Dendritic cell treated with granulocyte-macrophage colony-stimulating factor and Interleukin-4, amounts not matched to agents 40 ng/mL and 50 ng/mL, for 4 days (primary cell): ENCODE data around the gene BTF3.
"Not testable (repeated sequence)": the region's sequence is repeated elsewhere in the genome, so short reads cannot be mapped to it uniquely, and the experiment has no call there.

ENCODE experiments used
- H3K27ac Mint-ChIP-seq: one replicate; pipeline ENCODE4 v1.8.0; 2022; ENCODE audit warnings: mild to moderate bottlenecking, mixed read lengths
- H3K27me3 Mint-ChIP-seq: one replicate; pipeline ENCODE4 v1.8.0; 2022; ENCODE audit warnings: mild to moderate bottlenecking, mixed read lengths
- H3K36me3 Mint-ChIP-seq: one replicate; pipeline ENCODE4 v1.8.0; 2022; ENCODE audit warnings: low read depth, mixed read lengths
- H3K4me1 Mint-ChIP-seq: one replicate; pipeline ENCODE4 v1.8.0; 2022; ENCODE audit warnings: low read depth, mixed read lengths
- H3K4me3 Mint-ChIP-seq: one replicate; pipeline ENCODE4 v1.8.0; 2022; ENCODE audit warnings: mild to moderate bottlenecking, moderate library complexity, mixed read lengths
- H3K9me3 Mint-ChIP-seq: one replicate; pipeline ENCODE4 v1.8.0; 2022; ENCODE audit warnings: mixed read lengths
- intact Hi-C: fragments of 100-400 bp; cut with micrococcal nuclease; formaldehyde crosslinking; loops from one replicate; pipeline ENCODE4 v1.15.0; 2022

BTF3 gene

GRCh38 chr5:73469878-73470277, 28.4 kb upstream of the BTF3 start:
- Mint-ChIP-seq H3K27me3 (peaks cover 31% of the 10 kb centered on the region), H3K4me3 (no peak overlapping the region), H3K27ac (no peak overlapping the region), H3K9me3 (no peaks in the 10 kb centered on the region), H3K36me3 (no peaks in the 10 kb centered on the region), H3K4me1 (no peaks in the 10 kb centered on the region)
- intact Hi-C loops: no loop called here

GRCh38 chr5:73471654-73472053, 26.6 kb upstream of the BTF3 start:
- Mint-ChIP-seq H3K27me3 (peaks cover 24% of the 10 kb centered on the region), H3K4me3 (no peak overlapping the region), H3K9me3 (no peaks in the 10 kb centered on the region), H3K27ac (no peak overlapping the region), H3K4me1 (no peaks in the 10 kb centered on the region), H3K36me3 (no peaks in the 10 kb centered on the region)
- intact Hi-C loops: no loop called here

GRCh38 chr5:73472116-73472515, 26.1 kb upstream of the BTF3 start:
- Mint-ChIP-seq H3K9me3 (no peaks in the 10 kb centered on the region), H3K27me3 (peaks cover 21% of the 10 kb centered on the region), H3K27ac (no peak overlapping the region), H3K4me3 (no peak overlapping the region), H3K4me1 (no peaks in the 10 kb centered on the region), H3K36me3 (no peaks in the 10 kb centered on the region)
- intact Hi-C loops: no loop called here

GRCh38 chr5:73480500-73480899, 17.7 kb upstream of the BTF3 start:
- no peaks in the 10 kb centered on the region for H3K4me1 Mint-ChIP-seq
- H3K9me3 Mint-ChIP-seq: no peaks in the 10 kb centered on the region
- intact Hi-C loops: no loop called here
- H3K27ac Mint-ChIP-seq: no peak overlapping the region
- H3K36me3 Mint-ChIP-seq: no peaks in the 10 kb centered on the region
- H3K27me3 Mint-ChIP-seq: peaks cover 22% of the 10 kb centered on the region
- H3K4me3 Mint-ChIP-seq: no peak overlapping the region

- no peak overlapping the region for H3K27ac Mint-ChIP-seq
- H3K4me3 Mint-ChIP-seq: no peak overlapping the region
- H3K27me3 Mint-ChIP-seq: peaks cover 30% of the 10 kb centered on the region
- H3K9me3 Mint-ChIP-seq: no peaks in the 10 kb centered on the region
- no peaks in the 10 kb centered on the region for H3K4me1 Mint-ChIP-seq
- no peaks in the 10 kb centered on the region for H3K36me3 Mint-ChIP-seq
- intact Hi-C loops: no loop called here
Observed at GRCh38 chr5:73482383-73483136, 15.7 kb upstream of the BTF3 start.

- Mint-ChIP-seq H3K36me3 (no peaks in the 10 kb centered on the region), H3K4me3 (no peak overlapping the region), H3K27ac (no peak overlapping the region), H3K27me3 (peaks cover 24% of the 10 kb centered on the region), H3K9me3 (no peaks in the 10 kb centered on the region), H3K4me1 (no peaks in the 10 kb centered on the region)
- intact Hi-C loops: no loop called here
Observed at GRCh38 chr5:73483676-73484075, 14.6 kb upstream of the BTF3 start.

- Mint-ChIP-seq H3K27ac (no peak overlapping the region), H3K4me3 (no peak overlapping the region), H3K36me3 (no peaks in the 10 kb centered on the region), H3K9me3 (no peaks in the 10 kb centered on the region), H3K4me1 (no peaks in the 10 kb centered on the region), H3K27me3 (peaks cover 21% of the 10 kb centered on the region)
- intact Hi-C loops: no loop called here
Observed at GRCh38 chr5:73484511-73484910, 13.7 kb upstream of the BTF3 start.

- intact Hi-C loops: no loop called here
- Mint-ChIP-seq H3K36me3 (no peaks in the 10 kb centered on the region), H3K9me3 (no peaks in the 10 kb centered on the region), H3K27ac (no peak overlapping the region), H3K4me3 (no peak overlapping the region), H3K27me3 (peaks cover 17% of the 10 kb centered on the region), H3K4me1 (no peaks in the 10 kb centered on the region)
Observed at GRCh38 chr5:73485715-73486114, 12.5 kb upstream of the BTF3 start.

GRCh38 chr5:73486119-73486899, 11.9 kb upstream of the BTF3 start:
- Mint-ChIP-seq H3K27me3 (peaks cover 15% of the 10 kb centered on the region), H3K4me1 (no peaks in the 10 kb centered on the region)

GRCh38 chr5:73487257-73487656, 11.0 kb upstream of the BTF3 start:
- not testable (repeated sequence) for H3K4me3 Mint-ChIP-seq, H3K27ac Mint-ChIP-seq, H3K36me3 Mint-ChIP-seq

More at GRCh38 chr5:73486119-73486899, 11.9 kb upstream of the BTF3 start:
- Mint-ChIP-seq H3K36me3 (no peaks in the 10 kb centered on the region), H3K9me3 (no peaks in the 10 kb centered on the region), H3K27ac (no peak overlapping the region), H3K4me3 (no peak overlapping the region)
- intact Hi-C loops: no loop called here

GRCh38 chr5:73487815-73488214, 10.4 kb upstream of the BTF3 start:
- H3K27me3 Mint-ChIP-seq: peaks cover 11% of the 10 kb centered on the region
- intact Hi-C loops: no loop called here

More at GRCh38 chr5:73487257-73487656, 11.0 kb upstream of the BTF3 start:
- H3K4me1 Mint-ChIP-seq, H3K9me3 Mint-ChIP-seq, intact Hi-C loops: not testable (repeated sequence)
- peaks cover 12% of the 10 kb centered on the region for H3K27me3 Mint-ChIP-seq

GRCh38 chr5:73488806-73489205, 9.4 kb upstream of the BTF3 start:
- no peak overlapping the region for H3K4me3 Mint-ChIP-seq
- H3K9me3 Mint-ChIP-seq: no peaks in the 10 kb centered on the region
- H3K4me1 Mint-ChIP-seq: no peaks in the 10 kb centered on the region
- no peak overlapping the region for H3K27ac Mint-ChIP-seq
- H3K36me3 Mint-ChIP-seq: no peaks in the 10 kb centered on the region
- peaks cover 13% of the 10 kb centered on the region for H3K27me3 Mint-ChIP-seq
- intact Hi-C loops: no loop called here

More at GRCh38 chr5:73487815-73488214, 10.4 kb upstream of the BTF3 start:
- Mint-ChIP-seq H3K4me3 (no peak overlapping the region), H3K4me1 (no peaks in the 10 kb centered on the region), H3K27ac (no peak overlapping the region), H3K9me3 (no peaks in the 10 kb centered on the region), H3K36me3 (no peaks in the 10 kb centered on the region)

GRCh38 chr5:73490088-73490487, 8.2 kb upstream of the BTF3 start:
- Mint-ChIP-seq H3K4me1 (no peaks in the 10 kb centered on the region), H3K27me3 (peaks cover 17% of the 10 kb centered on the region), H3K9me3 (no peaks in the 10 kb centered on the region), H3K36me3 (no peaks in the 10 kb centered on the region), H3K27ac (no peak overlapping the region), H3K4me3 (no peak overlapping the region)
- intact Hi-C loops: no loop called here

GRCh38 chr5:73491155-73491554, 7.1 kb upstream of the BTF3 start:
- intact Hi-C loops: no loop called here
- H3K36me3 Mint-ChIP-seq: no peaks in the 10 kb centered on the region
- no peaks in the 10 kb centered on the region for H3K4me1 Mint-ChIP-seq
- no peaks in the 10 kb centered on the region for H3K9me3 Mint-ChIP-seq
- no peak overlapping the region for H3K4me3 Mint-ChIP-seq
- peaks cover 20% of the 10 kb centered on the region for H3K27me3 Mint-ChIP-seq
- no peak overlapping the region for H3K27ac Mint-ChIP-seq
